PC-9 (cell line): Measurements from ENCODE around the gene AFF2. TPM values are rescaled to one million over a fixed set of nuclear protein-coding genes. Genes with fewer than 3 reads are reported as not detected.

Experiments used
- BruUV-seq: library from RNA; stranded (reverse); fragments of 400-500 nt; replicated peaks from 2 replicates; lab custom pipeline; 2021; lab: Mats Ljungman, UMichigan
- CTCF ChIA-PET: fragments of 300-600 bp; sonication (Branson Sonifier 250); formaldehyde crosslinking; loops from one replicate; lab custom pipeline; 2022; ENCODE audit warnings: antibody characterized with exemption; lab: Charles Lee
- POLR2A ChIA-PET: fragments of 300-600 bp; sonication (Branson Sonifier 250); formaldehyde crosslinking; loops from one replicate; lab custom pipeline; 2022; ENCODE audit warnings: antibody characterized with exemption; ENCODE audit not compliant: unreplicated experiment; lab: Charles Lee
- DNase-seq, 2 experiments: peaks; one replicate each; pipeline versions ENCODE4 v3.0.0 to v3.0.0-alpha.2; 2015 to 2022; ENCODE audit warnings: mixed read lengths in 1 of 2
- H2AFZ ChIP-seq: fragments of 200-600 bp; sonication (generic); 2 replicates; pipeline ENCODE4 v1.8.1; 2017; ENCODE audit warnings: antibody characterized with exemption
- H3F3A ChIP-seq: fragments of 200-600 bp; sonication (generic); 2 replicates; pipeline ENCODE4 v1.8.1; 2017; ENCODE audit warnings: antibody characterized with exemption, mild to moderate bottlenecking, low read depth; ENCODE audit not compliant: insufficient read depth
- H3K27ac ChIP-seq: fragments of 200-600 bp; sonication (generic); 2 replicates; pipeline ENCODE4 v1.6.1; 2016; ENCODE audit warnings: mixed run types
- H3K27me3 ChIP-seq: fragments of 200-600 bp; sonication (generic); 2 replicates; pipeline ENCODE4 v1.6.1; 2016; ENCODE audit warnings: low read depth, mixed run types; ENCODE audit not compliant: insufficient read depth
- H3K36me3 ChIP-seq: fragments of 200-600 bp; sonication (generic); 2 replicates; pipeline ENCODE4 v1.6.1; 2016; ENCODE audit warnings: low read depth, mixed run types
- H3K4me1 ChIP-seq: fragments of 200-600 bp; sonication (generic); replicated peaks from 2 replicates; pipeline ENCODE4 v1.6.1; 2016; ENCODE audit warnings: mixed run types; ENCODE audit not compliant: insufficient read depth
- H3K4me2 ChIP-seq: fragments of 200-600 bp; sonication (generic); 2 replicates; pipeline ENCODE4 v1.6.1; 2017; ENCODE audit warnings: mixed run types
- H3K4me3 ChIP-seq: fragments of 200-600 bp; sonication (generic); 2 replicates; pipeline ENCODE4 v1.6.1; 2016; ENCODE audit warnings: mixed run types
- H3K79me2 ChIP-seq: fragments of 200-600 bp; sonication (generic); 2 replicates; pipeline ENCODE4 v1.6.1; 2017; ENCODE audit warnings: low read depth, mixed run types
- H3K9me2 ChIP-seq: fragments of 200-600 bp; sonication (generic); 2 replicates; pipeline ENCODE4 v1.8.1; 2017; ENCODE audit warnings: mild to moderate bottlenecking; ENCODE audit not compliant: insufficient read depth
- H3K9me3 ChIP-seq: fragments of 200-600 bp; sonication (generic); 2 replicates; pipeline ENCODE4 v1.8.1; 2016; ENCODE audit warnings: low read depth; ENCODE audit not compliant: insufficient read depth
- H4K20me1 ChIP-seq: fragments of 200-600 bp; sonication (generic); 2 replicates; pipeline ENCODE4 v1.8.1; 2017; ENCODE audit not compliant: insufficient read depth
- EZH2 ChIP-seq: fragments of 200-600 bp; sonication (generic); IDR thresholded peaks from 2 replicates; pipeline ENCODE4 v1.8.0; 2017; ENCODE audit warnings: antibody characterized with exemption, low read depth
- intact Hi-C: fragments of 100-400 bp; cut with micrococcal nuclease; formaldehyde crosslinking; loops from one replicate; pipeline ENCODE4 v1.10.0; 2022; ENCODE audit not compliant: unreplicated experiment
- total RNA-seq: library from RNA; stranded (reverse); gene quantifications from 2 replicates; pipeline ENCODE4 v1.2.3, GENCODE V29; 2021
- TF ChIP-seq, protein P1 (sequence below): fragments of 200-600 bp; sonication (generic); conservative IDR thresholded peaks from 2 replicates; pipeline ENCODE4 v1.6.1; 2017; ENCODE audit warnings: mixed run types, antibody characterized with exemption, mild to moderate bottlenecking, moderate library complexity

The AFF2 gene
- total RNA-seq, 1 experiment from 2014 or later, result not detected

DNA sequence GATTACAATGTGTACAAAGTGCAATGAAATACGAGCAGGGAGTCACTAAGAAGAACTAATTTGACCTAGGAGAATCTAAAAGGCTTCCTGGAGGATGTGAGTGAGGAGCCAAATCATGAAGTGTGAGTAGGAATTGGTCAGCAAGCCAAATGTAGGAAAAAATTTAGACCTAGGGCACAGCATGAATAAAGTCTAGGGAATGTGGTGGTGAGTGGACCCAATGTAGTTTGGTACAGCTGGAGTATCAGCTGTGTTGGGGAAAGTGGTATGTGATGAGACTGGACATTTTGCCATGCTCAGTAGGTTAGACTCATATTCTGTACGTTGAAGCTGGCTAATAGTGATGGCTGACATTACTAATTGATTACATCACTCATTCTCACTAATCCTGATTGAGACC is 191.0 kb downstream of the AFF2 start:
- no TSS peak for BruUV-seq
- H3K4me3 ChIP-seq, result no peak overlapping the region

DNA sequence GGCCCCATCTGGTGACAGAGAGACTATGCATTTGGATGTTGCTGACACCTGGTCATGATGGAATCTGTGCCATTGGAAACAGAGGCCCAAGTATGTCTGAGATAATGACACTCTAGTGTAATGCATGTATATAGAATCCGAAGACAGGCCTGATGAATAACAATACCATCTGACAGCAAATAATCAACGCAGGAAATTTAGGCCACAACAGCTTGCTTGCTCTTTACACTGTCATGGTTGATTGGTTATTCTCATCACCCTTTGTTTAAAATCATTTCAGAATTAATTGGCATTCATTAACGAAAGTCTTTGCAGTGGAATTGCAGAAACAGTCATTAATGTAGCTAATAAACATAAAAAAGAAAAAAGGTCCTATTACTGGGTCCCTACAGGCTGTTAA is 194.8 kb downstream of the AFF2 start:
- TF ChIP-seq, protein P1, sequence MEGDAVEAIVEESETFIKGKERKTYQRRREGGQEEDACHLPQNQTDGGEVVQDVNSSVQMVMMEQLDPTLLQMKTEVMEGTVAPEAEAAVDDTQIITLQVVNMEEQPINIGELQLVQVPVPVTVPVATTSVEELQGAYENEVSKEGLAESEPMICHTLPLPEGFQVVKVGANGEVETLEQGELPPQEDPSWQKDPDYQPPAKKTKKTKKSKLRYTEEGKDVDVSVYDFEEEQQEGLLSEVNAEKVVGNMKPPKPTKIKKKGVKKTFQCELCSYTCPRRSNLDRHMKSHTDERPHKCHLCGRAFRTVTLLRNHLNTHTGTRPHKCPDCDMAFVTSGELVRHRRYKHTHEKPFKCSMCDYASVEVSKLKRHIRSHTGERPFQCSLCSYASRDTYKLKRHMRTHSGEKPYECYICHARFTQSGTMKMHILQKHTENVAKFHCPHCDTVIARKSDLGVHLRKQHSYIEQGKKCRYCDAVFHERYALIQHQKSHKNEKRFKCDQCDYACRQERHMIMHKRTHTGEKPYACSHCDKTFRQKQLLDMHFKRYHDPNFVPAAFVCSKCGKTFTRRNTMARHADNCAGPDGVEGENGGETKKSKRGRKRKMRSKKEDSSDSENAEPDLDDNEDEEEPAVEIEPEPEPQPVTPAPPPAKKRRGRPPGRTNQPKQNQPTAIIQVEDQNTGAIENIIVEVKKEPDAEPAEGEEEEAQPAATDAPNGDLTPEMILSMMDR, result no peak
- TF ChIP-seq EZH2, result no peak

More for the DNA sequence above, 191.0 kb downstream of the AFF2 start:
- H2AFZ ChIP-seq, result no peak overlapping the region
- ChIA-PET POLR2A (no interaction called here), CTCF (no interaction called here)
- no peaks in the 10 kb centered on the region for H3K36me3 ChIP-seq
- H3K79me2 ChIP-seq, result no peaks in the 10 kb centered on the region
- no peaks in the 10 kb centered on the region for H3K27me3 ChIP-seq
- no peak for TF ChIP-seq EZH2
- TF ChIP-seq, protein P1, result no peak
- H3K27ac ChIP-seq, result no peak overlapping the region
- H3K4me1 ChIP-seq, result no peaks in the 10 kb centered on the region
- H3K9me2 ChIP-seq, result no peaks in the 10 kb centered on the region
- no peaks in the 10 kb centered on the region for H3F3A ChIP-seq
- intact Hi-C loops, result no loop called here
- DNase-seq, result no peak
- no peak overlapping the region for H3K4me2 ChIP-seq
- no peaks in the 10 kb centered on the region for H4K20me1 ChIP-seq
- H3K9me3 ChIP-seq, result no peaks in the 10 kb centered on the region

DNA sequence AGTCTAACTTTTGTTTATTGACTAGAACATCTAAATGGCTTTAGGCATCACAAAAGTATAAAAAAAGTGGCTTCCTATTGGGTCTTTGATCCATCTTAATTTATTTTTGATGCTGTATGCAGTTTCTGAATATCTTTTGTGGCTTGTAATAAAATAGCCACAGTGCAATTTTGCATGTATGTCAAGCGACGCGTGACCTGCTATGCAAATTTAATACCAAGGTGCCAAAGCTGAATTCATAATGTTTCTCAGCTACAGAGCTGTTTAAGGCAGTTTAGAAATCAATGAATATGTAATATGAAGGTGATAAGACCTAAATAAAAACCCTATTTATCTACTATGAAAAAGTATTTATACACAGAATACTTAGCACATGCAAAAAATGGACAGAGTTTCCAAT is 197.8 kb downstream of the AFF2 start:
- H3K36me3 ChIP-seq, result no peaks in the 10 kb centered on the region
- no peaks in the 10 kb centered on the region for H3K9me3 ChIP-seq
- intact Hi-C loops, result no loop called here
- no peaks in the 10 kb centered on the region for H3K27me3 ChIP-seq
- no peaks in the 10 kb centered on the region for H3F3A ChIP-seq
- H3K4me1 ChIP-seq, result no peaks in the 10 kb centered on the region
- H3K27ac ChIP-seq, result no peak overlapping the region
- BruUV-seq, result no TSS peak
- ChIA-PET CTCF (no interaction called here), POLR2A (no interaction called here)
- DNase-seq, result no peak
- H3K4me3 ChIP-seq, result no peak overlapping the region
- no peaks in the 10 kb centered on the region for H3K79me2 ChIP-seq
- no peak overlapping the region for H3K4me2 ChIP-seq
- no peaks in the 10 kb centered on the region for H4K20me1 ChIP-seq
- H3K9me2 ChIP-seq, result no peaks in the 10 kb centered on the region
- no peak overlapping the region for H2AFZ ChIP-seq
- TF ChIP-seq, protein P1, result no peak
- no peak for TF ChIP-seq EZH2

More for the DNA sequence above, 194.8 kb downstream of the AFF2 start:
- H4K20me1 ChIP-seq, result no peaks in the 10 kb centered on the region
- H3K9me2 ChIP-seq, result no peaks in the 10 kb centered on the region
- BruUV-seq, result no TSS peak
- intact Hi-C loops, result no loop called here
- H3K4me3 ChIP-seq, result no peak overlapping the region
- POLR2A ChIA-PET, result no interaction called here
- no peaks in the 10 kb centered on the region for H3F3A ChIP-seq
- no peaks in the 10 kb centered on the region for H3K9me3 ChIP-seq
- H3K4me1 ChIP-seq, result no peaks in the 10 kb centered on the region
- no peak overlapping the region for H2AFZ ChIP-seq
- no peak for DNase-seq
- no peak overlapping the region for H3K27ac ChIP-seq
- H3K79me2 ChIP-seq, result no peaks in the 10 kb centered on the region
- no peaks in the 10 kb centered on the region for H3K27me3 ChIP-seq
- H3K4me2 ChIP-seq, result no peak overlapping the region
- no peaks in the 10 kb centered on the region for H3K36me3 ChIP-seq
- CTCF ChIA-PET, result no interaction called here
